Measurements from ENCODE around the gene ICOSLG. TPM values are rescaled to one million over a fixed set of nuclear protein-coding genes. Genes with fewer than 3 reads are reported as not detected.
"Not testable (repeated sequence)": the region's sequence is repeated elsewhere in the genome, so short reads cannot be mapped to it uniquely, and the experiment has no call there.

ICOSLG gene
- total RNA-seq, 4 donors from 2014 or later: 5.1 to 13.5 (median 10.8) TPM

GRCh38 chr21:44285138-44285992 lies 44.6 kb upstream of the ICOSLG start, which contains the start of gene AIRE:
TSS of gene AIRE (plus strand) at chr21:44285876. CDS start at chr21:44286007, 131 bp downstream.
- Histone ChIP-seq H3K9me3 (no peaks in the 10 kb centered on the region), H3K27me3 (peaks cover 32% of the 10 kb centered on the region), H3K36me3 (no peaks in the 10 kb centered on the region), H3K4me3 (peak within 1 kb of the TSS; percentile 31), H3K4me1 (peaks cover 8% of the 10 kb centered on the region), H3K27ac (no peak within 1 kb of the TSS)
- TF ChIP-seq POLR2AphosphoS5 (IDR thresholded peaks at IDR 0.05): no peak
- TF ChIP-seq EP300 (IDR thresholded peaks at IDR 0.05): no peak
- no peak for TF ChIP-seq CTCF (IDR thresholded peaks at IDR 0.05)
- no peak for TF ChIP-seq POLR2A (IDR thresholded peaks at IDR 0.05)
- no peak for DNase-seq (ENCODE audit: low spot score in 2 of 2)
- WGBS: 86% methylated on average over 6 of the region's 56 CpGs

- TF ChIP-seq POLR2A (IDR thresholded peaks at IDR 0.05): no peak
- TF ChIP-seq EP300 (IDR thresholded peaks at IDR 0.05): no peak
- TF ChIP-seq POLR2AphosphoS5 (IDR thresholded peaks at IDR 0.05): no peak
- Histone ChIP-seq H3K9me3 (no peaks in the 10 kb centered on the region), H3K27me3 (peaks cover 32% of the 10 kb centered on the region), H3K36me3 (no peaks in the 10 kb centered on the region), H3K4me3 (no peak overlapping the region), H3K4me1 (peaks cover 8% of the 10 kb centered on the region), H3K27ac (no peak overlapping the region)
- 86% methylated on average over 7 of the region's 11 CpGs for WGBS
- no peak for DNase-seq (ENCODE audit: low spot score in 2 of 2)
Measured at GRCh38 chr21:44283948-44284347, 43.2 kb upstream of the ICOSLG start.

GRCh38 chr21:44283211-44283785 lies 42.6 kb upstream of the ICOSLG start:
- peaks cover 32% of the 10 kb centered on the region for H3K27me3 ChIP-seq
- not testable (repeated sequence) for H3K4me1 ChIP-seq; DNase-seq (ENCODE audit: low spot score in 2 of 2); H3K9me3 ChIP-seq; H3K27ac ChIP-seq; H3K36me3 ChIP-seq; H3K4me3 ChIP-seq
- WGBS: 72% methylated on average over 11 of the region's 11 CpGs

- no peak for TF ChIP-seq POLR2A (IDR thresholded peaks at IDR 0.05)
- TF ChIP-seq EP300 (IDR thresholded peaks at IDR 0.05): no peak
- TF ChIP-seq POLR2AphosphoS5 (IDR thresholded peaks at IDR 0.05): no peak
- no peak for TF ChIP-seq CTCF (IDR thresholded peaks at IDR 0.05)
- Histone ChIP-seq H3K27ac (no peak overlapping the region), H3K27me3 (peaks cover 28% of the 10 kb centered on the region), H3K9me3 (no peaks in the 10 kb centered on the region), H3K36me3 (no peaks in the 10 kb centered on the region), H3K4me1 (peaks cover 8% of the 10 kb centered on the region), H3K4me3 (no peak overlapping the region)
- no peak for DNase-seq (ENCODE audit: low spot score in 2 of 2)
- 86% methylated on average over 3 of the region's 9 CpGs for WGBS
Measured at GRCh38 chr21:44282370-44282769, 41.6 kb upstream of the ICOSLG start.

- no CpG with 5 or more reads among the region's 9 CpGs for WGBS
- DNase-seq (ENCODE audit: low spot score in 2 of 2): no peak
- TF ChIP-seq EP300 (IDR thresholded peaks at IDR 0.05) (no peak), CTCF (IDR thresholded peaks at IDR 0.05) (no peak), POLR2A (IDR thresholded peaks at IDR 0.05) (no peak), POLR2AphosphoS5 (IDR thresholded peaks at IDR 0.05) (no peak)
- H3K27ac ChIP-seq: no peak overlapping the region
- H3K27me3 ChIP-seq: peaks cover 23% of the 10 kb centered on the region
- H3K9me3 ChIP-seq: no peaks in the 10 kb centered on the region
- peaks cover 8% of the 10 kb centered on the region for H3K4me1 ChIP-seq
- no peaks in the 10 kb centered on the region for H3K36me3 ChIP-seq
- H3K4me3 ChIP-seq: no peak overlapping the region
Measured at GRCh38 chr21:44281801-44282200, 41.1 kb upstream of the ICOSLG start.
